ENCODE results near the gene ZNF556.
"Not testable (repeated sequence)": the region's sequence is repeated elsewhere in the genome, so short reads cannot be mapped to it uniquely, and the experiment has no call there.

Gene ZNF556

GRCh38 chr19:2887391-2887914 lies 20.3 kb downstream of the ZNF556 start:
- no peak overlapping the region for H3K4me3 ChIP-seq (ENCODE audit: low read depth, low read length)
- peak; percentile 61 for TF ChIP-seq CTCF (IDR thresholded peaks at IDR 0.05; ENCODE audit: low read depth, low read length, missing control alignments)
- DNase-seq (ENCODE audit: low read depth) = peak; percentile 53
- in situ Hi-C loops (cut with HindIII; ENCODE audit: low sequenced_read_pairs) = no loop called here

GRCh38 chr19:2888731-2889224 lies 21.6 kb downstream of the ZNF556 start:
- TF ChIP-seq CTCF (IDR thresholded peaks at IDR 0.05; ENCODE audit: low read depth, low read length, missing control alignments) = no peak

GRCh38 chr19:2890531-2890930 lies 23.4 kb downstream of the ZNF556 start:
- not testable (repeated sequence) for DNase-seq (ENCODE audit: low read depth)

More at GRCh38 chr19:2888731-2889224, 21.6 kb downstream of the ZNF556 start:
- no peak for DNase-seq (ENCODE audit: low read depth)
- in situ Hi-C loops (cut with HindIII; ENCODE audit: low sequenced_read_pairs) = no loop called here
- H3K4me3 ChIP-seq (ENCODE audit: low read depth, low read length) = no peak overlapping the region

GRCh38 chr19:2896694-2897093 lies 29.6 kb downstream of the ZNF556 start:
- no peak for DNase-seq (ENCODE audit: low read depth)
- no peak for TF ChIP-seq CTCF (IDR thresholded peaks at IDR 0.05; ENCODE audit: low read depth, low read length, missing control alignments)
- H3K4me3 ChIP-seq (ENCODE audit: low read depth, low read length) = no peak overlapping the region
- in situ Hi-C loops (cut with HindIII; ENCODE audit: low sequenced_read_pairs) = no loop called here

More at GRCh38 chr19:2890531-2890930, 23.4 kb downstream of the ZNF556 start:
- in situ Hi-C loops (cut with HindIII; ENCODE audit: low sequenced_read_pairs); H3K4me3 ChIP-seq (ENCODE audit: low read depth, low read length): not testable (repeated sequence)

- no peak for TF ChIP-seq CTCF (IDR thresholded peaks at IDR 0.05; ENCODE audit: low read depth, low read length, missing control alignments)
- DNase-seq (ENCODE audit: low read depth) = peak; percentile 98
- in situ Hi-C loops (cut with HindIII; ENCODE audit: low sequenced_read_pairs) = no loop called here
Observed at GRCh38 chr19:2900296-2901252, 33.4 kb downstream of the ZNF556 start, which contains the start of gene ZNF57. Gene ZNF57 (plus strand): TSS chr19:2900928. CDS start chr19:2901046, 118 bp downstream.

GRCh38 chr19:2902590-2903218 lies 35.6 kb downstream of the ZNF556 start:
- no peak for TF ChIP-seq CTCF (IDR thresholded peaks at IDR 0.05; ENCODE audit: low read depth, low read length, missing control alignments)
- H3K4me3 ChIP-seq (ENCODE audit: low read depth, low read length) = no peak overlapping the region
- in situ Hi-C loops (cut with HindIII; ENCODE audit: low sequenced_read_pairs) = no loop called here
- DNase-seq (ENCODE audit: low read depth) = no peak

More at GRCh38 chr19:2900296-2901252, 33.4 kb downstream of the ZNF556 start, which contains the start of gene ZNF57:
- H3K4me3 ChIP-seq (ENCODE audit: low read depth, low read length) = peak within 1 kb of the TSS; percentile 88

GRCh38 chr19:2903326-2903725 lies 36.2 kb downstream of the ZNF556 start:
- DNase-seq (ENCODE audit: low read depth); in situ Hi-C loops (cut with HindIII; ENCODE audit: low sequenced_read_pairs); H3K4me3 ChIP-seq (ENCODE audit: low read depth, low read length): not testable (repeated sequence)

Measured in astrocyte of the cerebellum (primary cell).